ENCODE measurements around the gene RGR.

The RGR gene

DNA sequence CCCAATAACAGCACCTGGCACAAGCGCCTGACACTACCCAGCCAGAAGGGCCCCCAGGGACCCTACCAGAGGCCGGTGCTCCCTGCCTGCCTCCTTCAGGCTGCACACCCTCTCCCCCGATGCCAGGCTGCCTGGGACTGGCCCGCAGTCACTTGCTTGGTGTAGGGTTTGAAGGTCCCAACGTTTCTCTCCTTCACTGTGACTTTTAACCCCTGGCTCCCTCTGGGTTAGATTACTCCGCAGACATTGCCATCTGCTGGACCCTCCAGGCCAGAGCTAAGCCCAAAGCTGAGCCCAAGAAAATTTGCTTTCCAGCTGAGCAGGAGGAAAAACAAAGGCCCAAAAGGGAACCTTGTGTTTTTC, 43.6 kb upstream of the RGR start:
- TF ChIP-seq, protein P1, sequence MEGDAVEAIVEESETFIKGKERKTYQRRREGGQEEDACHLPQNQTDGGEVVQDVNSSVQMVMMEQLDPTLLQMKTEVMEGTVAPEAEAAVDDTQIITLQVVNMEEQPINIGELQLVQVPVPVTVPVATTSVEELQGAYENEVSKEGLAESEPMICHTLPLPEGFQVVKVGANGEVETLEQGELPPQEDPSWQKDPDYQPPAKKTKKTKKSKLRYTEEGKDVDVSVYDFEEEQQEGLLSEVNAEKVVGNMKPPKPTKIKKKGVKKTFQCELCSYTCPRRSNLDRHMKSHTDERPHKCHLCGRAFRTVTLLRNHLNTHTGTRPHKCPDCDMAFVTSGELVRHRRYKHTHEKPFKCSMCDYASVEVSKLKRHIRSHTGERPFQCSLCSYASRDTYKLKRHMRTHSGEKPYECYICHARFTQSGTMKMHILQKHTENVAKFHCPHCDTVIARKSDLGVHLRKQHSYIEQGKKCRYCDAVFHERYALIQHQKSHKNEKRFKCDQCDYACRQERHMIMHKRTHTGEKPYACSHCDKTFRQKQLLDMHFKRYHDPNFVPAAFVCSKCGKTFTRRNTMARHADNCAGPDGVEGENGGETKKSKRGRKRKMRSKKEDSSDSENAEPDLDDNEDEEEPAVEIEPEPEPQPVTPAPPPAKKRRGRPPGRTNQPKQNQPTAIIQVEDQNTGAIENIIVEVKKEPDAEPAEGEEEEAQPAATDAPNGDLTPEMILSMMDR (IDR thresholded peaks at IDR 0.05; ENCODE audit: control extremely low read depth, extremely low read depth, low read depth, missing control alignments): peak; percentile 15
- ChIA-PET CTCF (interaction anchor here (0.8 to 10.1 kb wide), 7 partner anchors 9 to 336 kb away, joined by 3 to 78 read pairs (median 5); partner anchors contain the start of gene GHITM), POLR2A (no interaction called here)
- DNase-seq (ENCODE audit: extremely low spot score): no peak

- no peak for DNase-seq (ENCODE audit: extremely low spot score)
- TF ChIP-seq, protein P1 (IDR thresholded peaks at IDR 0.05; ENCODE audit: control extremely low read depth, extremely low read depth, low read depth, missing control alignments): no peak
- ChIA-PET CTCF (interaction anchor here (0.8 to 10.1 kb wide), 8 partner anchors 13 to 335 kb away, joined by 3 to 78 read pairs (median 6); partner anchors contain the start of genes GHITM and LRIT1), POLR2A (no interaction called here)
Observed at GRCh38 chr10:84201682-84202081, 43.2 kb upstream of the RGR start.

- ChIA-PET CTCF (interaction anchor here (0.8 to 10.1 kb wide), 9 partner anchors 12 to 88 kb away, joined by 3 to 115 read pairs (median 6); partner anchors contain the start of genes GHITM and LRIT1), POLR2A (no interaction called here)
- DNase-seq (ENCODE audit: extremely low spot score): no peak
Observed at GRCh38 chr10:84202349-84202748, 42.5 kb upstream of the RGR start.

DNA sequence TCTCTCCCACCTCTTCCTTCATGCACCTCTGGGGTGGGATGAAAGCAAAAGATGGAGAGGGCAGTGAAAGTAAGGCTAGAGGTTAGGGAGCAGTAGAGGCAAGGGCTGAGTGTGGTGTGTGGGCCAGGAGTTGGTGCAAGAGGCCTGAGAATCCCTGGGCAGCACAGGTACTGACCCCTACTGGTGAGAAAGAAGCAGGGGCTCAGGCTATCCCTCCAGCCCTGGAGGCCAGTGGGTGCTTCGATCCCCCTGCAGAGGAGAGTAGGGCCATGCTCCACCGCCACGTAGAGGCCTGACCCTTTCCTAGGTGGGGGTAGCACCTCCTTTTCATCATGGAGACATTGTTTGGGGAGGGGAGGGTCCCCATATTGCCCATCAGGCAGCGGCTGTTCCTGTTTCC, 40.7 kb upstream of the RGR start:
- CTCF ChIA-PET: interaction anchor here (1.2 to 10.1 kb wide), 9 partner anchors 11 to 143 kb away, joined by 3 to 115 read pairs (median 6); partner anchors contain the start of gene GHITM
- TF ChIP-seq, protein P1 (IDR thresholded peaks at IDR 0.05; ENCODE audit: control extremely low read depth, extremely low read depth, low read depth, missing control alignments): peak; percentile 59
- peak; percentile 74 for DNase-seq (ENCODE audit: extremely low spot score)
- POLR2A ChIA-PET: interaction anchor here (1.2 kb wide), 1 partner anchor 56 kb away, joined by 3 read pairs; no protein-coding TSS in a partner anchor

More at GRCh38 chr10:84202349-84202748, 42.5 kb upstream of the RGR start:
- TF ChIP-seq, protein P1 (IDR thresholded peaks at IDR 0.05; ENCODE audit: control extremely low read depth, extremely low read depth, low read depth, missing control alignments): no peak

- CTCF ChIA-PET: interaction anchor here (0.5 to 10.1 kb wide), 21 partner anchors 9 to 333 kb away, joined by 3 to 115 read pairs (median 4); partner anchors contain the start of gene GHITM
- TF ChIP-seq, protein P1 (IDR thresholded peaks at IDR 0.05; ENCODE audit: control extremely low read depth, extremely low read depth, low read depth, missing control alignments): no peak
- POLR2A ChIA-PET: interaction anchor here (1.2 kb wide), 1 partner anchor 57 kb away, joined by 3 read pairs; no protein-coding TSS in a partner anchor
- no peak for DNase-seq (ENCODE audit: extremely low spot score)
Observed at GRCh38 chr10:84204610-84205009, 40.2 kb upstream of the RGR start.

DNA sequence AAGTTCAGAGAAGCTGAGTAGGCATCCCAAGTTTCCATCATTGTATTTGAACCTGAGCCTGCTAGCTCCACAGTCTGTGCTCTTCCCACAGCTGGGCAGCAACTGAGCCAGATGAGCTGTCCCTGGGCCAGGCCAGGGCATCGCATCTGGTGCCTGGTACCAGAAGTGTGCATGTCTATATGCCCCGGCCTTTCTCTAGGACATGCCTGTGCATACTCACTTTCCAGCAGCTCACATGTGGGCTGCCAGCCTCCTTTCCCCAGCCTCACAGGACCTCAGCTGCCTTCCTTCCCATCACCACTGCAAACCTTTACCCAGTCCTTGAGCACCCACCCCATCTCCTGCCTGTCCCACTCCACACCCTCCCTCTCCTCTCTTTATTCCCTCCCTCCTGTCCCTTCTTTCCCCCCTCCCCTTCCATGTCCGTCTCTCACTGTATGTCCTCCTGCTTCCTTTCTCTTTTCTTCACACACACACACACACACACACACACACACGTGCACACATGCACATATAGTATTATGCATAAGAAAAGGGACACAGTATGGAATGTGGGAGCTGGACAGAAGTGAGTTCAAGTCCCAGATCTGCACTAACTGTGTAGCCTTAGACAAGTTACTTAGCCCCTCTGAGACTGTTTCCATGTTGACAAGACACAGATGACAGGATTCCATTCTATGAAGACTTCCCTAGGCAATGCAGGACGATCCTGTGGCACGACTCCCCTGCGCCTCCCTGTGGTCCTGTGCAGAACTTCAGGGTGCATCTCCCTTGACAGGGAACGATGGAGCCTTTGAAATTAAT, 39.6 kb upstream of the RGR start:
- DNase-seq (ENCODE audit: extremely low spot score): peak; percentile 77
- TF ChIP-seq, protein P1 (IDR thresholded peaks at IDR 0.05; ENCODE audit: control extremely low read depth, extremely low read depth, low read depth, missing control alignments): peak; percentile 93
- ChIA-PET CTCF (interaction anchor here (0.5 to 10.1 kb wide), 30 partner anchors 8 to 332 kb away, joined by 3 to 115 read pairs (median 4); partner anchors contain the start of genes GHITM and GPR15LG), POLR2A (interaction anchor here (1.2 kb wide), 1 partner anchor 57 kb away, joined by 3 read pairs; no protein-coding TSS in a partner anchor)

All from GM10248 (cell line).